ENCODE data around the gene PRXL2C. TPM values are rescaled to one million over a fixed set of nuclear protein-coding genes. Genes with fewer than 3 reads are reported as not detected.
A peak's percentile ranks its signal among the peaks of the same experiment; 100 is the strongest.
"Not testable (repeated sequence)": the region's sequence is repeated elsewhere in the genome, so short reads cannot be mapped to it uniquely, and the experiment has no call there.

PRXL2C gene
- total and polyA plus RNA-seq, 9 of the 15 experiments (the other 6 are each of a cell fraction or from before 2014, with no cell fraction given) = 3.6 to 15.3 (median 10.6) TPM

- H3K9me1 ChIP-seq (ENCODE audit: control insufficient read depth, insufficient read depth, low read length); H4K20me1 ChIP-seq (replicated peaks; ENCODE audit: control insufficient read depth, insufficient read depth, low read length); H3K36me3 ChIP-seq (ENCODE audit: control insufficient read depth, insufficient read depth, low read length); H3K79me2 ChIP-seq (ENCODE audit: control insufficient read depth, insufficient read depth, low read length); H3K4me1 ChIP-seq (replicated peaks in 1 of 2; ENCODE audit: control insufficient read depth in 2 of 2, insufficient read depth in 2 of 2, low read length in 2 of 2); H3K4me3 ChIP-seq; H3K4me2 ChIP-seq (ENCODE audit: insufficient read depth, low read length); H3K9me3 ChIP-seq (replicated peaks; ENCODE audit: control insufficient read depth, insufficient read depth, low read depth, low read length); H3K27me3 ChIP-seq (ENCODE audit: control insufficient read depth in 2 of 2, insufficient read depth in 2 of 2, low read length in 2 of 2); BruUV-seq (replicated peaks); H3K27ac ChIP-seq (ENCODE audit: extremely low read depth, low read depth, low read length); H3K9ac ChIP-seq (ENCODE audit: insufficient read depth in 1 of 2, low read depth in 2 of 2, low read length in 2 of 2): not testable (repeated sequence)
- H2AFZ ChIP-seq (ENCODE audit: low read depth, low read length) = peak overlapping the region; percentile 72; the same call in 1 of the 2 replicates
- ATAC-seq (peak; percentile 84), FAIRE-seq (peak; percentile 35), DNase-seq (ENCODE audit: extremely low read depth in 1 of 4, low spot score in 3 of 4) (peak; percentile 23 to 63 (median 34))
- WGBS (ENCODE audit: insufficient coverage, low coverage, missing lambda C conversion rate) = 32% methylated on average over 10 of the region's 15 CpGs
- ChIA-PET POLR2A (interaction anchor here (0.7 to 1.6 kb wide), 3 partner anchors 11 to 113 kb away, joined by 3 to 5 read pairs (median 4); partner anchors contain the start of gene PRXL2C), CTCF (ENCODE audit: low intra/inter-chr PET ratio) (interaction anchor here (0.6 to 1.5 kb wide), 6 partner anchors 81 to 434 kb away, joined by 3 to 11 read pairs (median 4); no protein-coding TSS in a partner anchor)
- intact Hi-C loops (cut with micrococcal nuclease) = loop anchor here (1.0 to 10.0 kb wide), 3 partner anchors 225 to 432 kb away; no protein-coding TSS in a partner anchor
- in situ Hi-C loops (cut with MboI) = loop anchor here (10.0 to 25.0 kb wide), 2 partner anchors 230 to 332 kb away; no protein-coding TSS in a partner anchor
- TF ChIP-seq NFE2 (IDR thresholded peaks at IDR 0.05; ENCODE audit: low read depth) (peak; percentile 64), DEAF1 (CRISPR knock-in tag; IDR thresholded peaks at IDR 0.05) (peak; percentile 48; the same call in 1 of the 2 replicates), CEBPB (tag; IDR thresholded peaks at IDR 0.05) (peak; percentile 48), ZNF766 (CRISPR knock-in tag; conservative IDR thresholded peaks at IDR 0.05) (0 out of 2 replicates have a peak, but pooled peaks have one; percentile 59), MAFG (tag; conservative IDR thresholded peaks at IDR 0.05) (0 out of 2 replicates have a peak, but pooled peaks have one; percentile 30), CTCF (IDR thresholded peaks at IDR 0.05 in 2 of 3, conservative IDR thresholded peaks at IDR 0.05 in 1 of 3; ENCODE audit: insufficient read depth in 2 of 3, low read depth in 1 of 3, low read length in 3 of 3) (peak; percentile 65 to 82 (median 82)), RCOR1 (IDR thresholded peaks at IDR 0.05; ENCODE audit: borderline replicate concordance in 1 of 2, low read depth in 2 of 2, low read length in 2 of 2) (0 out of 4 replicates have a peak, but pooled peaks of 1 of the 2 experiments have one; percentile 13), ARNT (IDR thresholded peaks at IDR 0.05) (0 out of 4 replicates have a peak, but pooled peaks of 1 of the 2 experiments have one; percentile 29)
Observed at GRCh38 chr9:96666653-96667362, 11.7 kb upstream of the PRXL2C start.
